Measurements from ENCODE around the gene MYNN. TPM values are rescaled to one million over a fixed set of nuclear protein-coding genes. Genes with fewer than 3 reads are reported as not detected.
"Not testable (repeated sequence)": the region's sequence is repeated elsewhere in the genome, so short reads cannot be mapped to it uniquely, and the experiment has no call there.

Gene MYNN
- total RNA-seq = 12.7 TPM
- long read RNA-seq, full-length matches to known transcripts = 19 of 42 reads
- long read RNA-seq, partial matches to known transcripts = 6 of 42 reads
- long read RNA-seq, other reads (novel, unspliced or antisense) = 17 of 42 reads

- peak; percentile 97 for DNase-seq (ENCODE audit: low spot score)
Observed at GRCh38 chr3:169772897-169773816, at the start of gene MYNN. TSS of gene MYNN (plus strand) at chr3:169773396. CDS start at chr3:169774296, 900 bp downstream.

- DNase-seq (ENCODE audit: low spot score) = not testable (repeated sequence)
Observed at GRCh38 chr3:169731857-169732256, 41.3 kb upstream of the MYNN start.

GRCh38 chr3:169739067-169739466, 34.1 kb upstream of the MYNN start:
- no peak for DNase-seq (ENCODE audit: low spot score)

GRCh38 chr3:169744366-169745054, 28.7 kb upstream of the MYNN start:
- no peak for DNase-seq (ENCODE audit: low spot score)

GRCh38 chr3:169746924-169747323, 26.3 kb upstream of the MYNN start:
- no peak for DNase-seq (ENCODE audit: low spot score)

GRCh38 chr3:169748670-169749069, 24.5 kb upstream of the MYNN start:
- no peak for DNase-seq (ENCODE audit: low spot score)

GRCh38 chr3:169750665-169751064, 22.5 kb upstream of the MYNN start:
- DNase-seq (ENCODE audit: low spot score) = no peak

- DNase-seq (ENCODE audit: low spot score) = no peak
Observed at GRCh38 chr3:169751875-169752274, 21.3 kb upstream of the MYNN start.

- no peak for DNase-seq (ENCODE audit: low spot score)
Observed at GRCh38 chr3:169754711-169755110, 18.5 kb upstream of the MYNN start.

GRCh38 chr3:169755488-169755887, 17.7 kb upstream of the MYNN start:
- DNase-seq (ENCODE audit: low spot score) = no peak

- no peak for DNase-seq (ENCODE audit: low spot score)
Observed at GRCh38 chr3:169758359-169758994, 14.7 kb upstream of the MYNN start.

- no peak for DNase-seq (ENCODE audit: low spot score)
Observed at GRCh38 chr3:169759256-169759655, 13.9 kb upstream of the MYNN start.

GRCh38 chr3:169760479-169760878, 12.7 kb upstream of the MYNN start:
- no peak for DNase-seq (ENCODE audit: low spot score)

- peak; percentile 93 for DNase-seq (ENCODE audit: low spot score)
Observed at GRCh38 chr3:169764312-169764881, 8.8 kb upstream of the MYNN start.

- DNase-seq (ENCODE audit: low spot score) = peak; percentile 98
Observed at GRCh38 chr3:169764882-169765612, 8.1 kb upstream of the MYNN start, which contains the start of gene TERC. TSS of gene TERC (minus strand) at chr3:169765060.

- peak; percentile 91 for DNase-seq (ENCODE audit: low spot score)
Observed at GRCh38 chr3:169769287-169770181, 3.7 kb upstream of the MYNN start, which contains the start of gene ACTRT3. TSS of gene ACTRT3 (minus strand) at chr3:169769561. CDS start at chr3:169769520, 41 bp downstream.

GRCh38 chr3:169771497-169772304, 1.5 kb upstream of the MYNN start:
- DNase-seq (ENCODE audit: low spot score) = no peak

GRCh38 chr3:169772305-169772896, 795 bp upstream of the MYNN start:
- DNase-seq (ENCODE audit: low spot score) = no peak

Data from mesenteric fat pad (tissue), 1 donor.